GM19043 (cell line): ENCODE data around the gene KAT7.
"Not testable (repeated sequence)": the region's sequence is repeated elsewhere in the genome, so short reads cannot be mapped to it uniquely, and the experiment has no call there.

Source experiments
- ATAC-seq: cut with Tn5 transposase; IDR thresholded peaks from one replicate; pipeline ENCODE4 v1.9.1; 2021; ENCODE audit warnings: low read depth; ENCODE audit not compliant: unreplicated experiment

KAT7 gene

GRCh38 chr17:49798182-49798581 lies 9.7 kb downstream of the KAT7 start:
- ATAC-seq, result no peak

- ATAC-seq, result no peak
Measured at GRCh38 chr17:49798738-49799137, 10.3 kb downstream of the KAT7 start.

DNA sequence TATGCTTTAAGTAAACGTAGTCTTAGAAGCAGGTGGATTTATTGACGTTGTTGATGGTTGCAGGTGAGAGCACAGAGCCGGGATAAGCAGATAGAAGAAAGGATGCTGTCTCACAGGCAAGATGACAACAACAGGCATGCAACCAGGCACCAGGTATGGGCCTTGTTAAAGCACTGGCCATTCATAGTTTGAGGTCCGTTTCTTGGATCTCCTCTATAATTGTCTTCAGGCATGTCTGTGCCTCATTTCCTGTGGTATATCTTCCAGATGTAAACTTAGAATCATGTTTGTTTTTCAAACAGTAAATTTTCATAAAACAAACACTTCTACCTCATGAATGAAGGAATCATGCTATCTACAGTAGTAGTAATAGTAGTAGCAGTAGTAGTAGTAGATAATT lies 20.6 kb downstream of the KAT7 start:
- ATAC-seq, result no peak

GRCh38 chr17:49814781-49815529 lies 26.5 kb downstream of the KAT7 start:
- no peak for ATAC-seq

DNA sequence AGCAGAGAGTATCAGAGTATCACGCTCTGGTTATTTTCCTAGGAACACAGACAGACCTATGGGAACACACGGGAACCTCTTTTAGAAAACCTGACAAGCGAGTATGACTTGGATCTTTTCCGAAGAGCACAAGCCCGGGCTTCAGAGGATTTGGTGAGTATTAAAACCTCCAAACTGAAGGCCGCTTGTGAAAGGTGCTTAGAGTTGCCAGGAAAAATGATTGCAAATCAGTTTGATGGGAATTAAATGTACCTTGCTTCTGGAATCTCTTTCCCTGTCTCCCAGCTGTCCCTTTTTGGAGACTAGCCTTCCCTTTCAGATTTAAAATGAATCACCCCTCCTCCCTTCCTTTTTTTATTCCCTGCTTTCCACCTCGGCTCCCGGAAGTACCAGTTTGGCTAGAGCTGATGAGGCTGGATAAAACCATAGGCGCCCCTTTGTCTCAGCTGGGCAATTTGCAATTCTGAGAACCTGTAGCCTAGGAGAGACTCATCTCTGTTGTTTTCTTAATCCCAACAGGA lies 27.3 kb downstream of the KAT7 start:
- no peak for ATAC-seq

- no peak for ATAC-seq
Measured at GRCh38 chr17:49817993-49818392, 29.5 kb downstream of the KAT7 start.

DNA sequence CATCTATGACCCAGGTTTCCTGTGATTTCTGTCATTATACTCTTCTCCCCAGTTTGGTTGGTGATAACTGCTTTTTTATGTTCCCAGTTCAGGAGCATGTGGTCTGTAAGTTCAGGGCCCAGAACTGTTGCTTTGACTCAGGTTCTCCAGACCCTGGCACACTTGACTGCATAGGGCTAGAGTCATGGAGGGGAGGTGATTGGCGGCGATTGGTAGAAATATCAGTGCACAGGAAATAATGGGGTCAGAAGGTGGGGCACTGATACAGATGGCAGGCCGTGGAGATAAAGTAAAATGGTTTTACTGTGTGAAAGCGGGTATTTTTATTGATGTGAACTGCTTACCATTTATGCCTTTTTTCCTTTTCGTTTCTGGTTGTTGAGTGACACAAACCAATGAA lies 30.7 kb downstream of the KAT7 start:
- ATAC-seq, result no peak

GRCh38 chr17:49819651-49820050 lies 31.2 kb downstream of the KAT7 start:
- ATAC-seq, result no peak

GRCh38 chr17:49820773-49821172 lies 32.3 kb downstream of the KAT7 start:
- no peak for ATAC-seq

- no peak for ATAC-seq
Measured at GRCh38 chr17:49821466-49821865, 33.0 kb downstream of the KAT7 start.

DNA sequence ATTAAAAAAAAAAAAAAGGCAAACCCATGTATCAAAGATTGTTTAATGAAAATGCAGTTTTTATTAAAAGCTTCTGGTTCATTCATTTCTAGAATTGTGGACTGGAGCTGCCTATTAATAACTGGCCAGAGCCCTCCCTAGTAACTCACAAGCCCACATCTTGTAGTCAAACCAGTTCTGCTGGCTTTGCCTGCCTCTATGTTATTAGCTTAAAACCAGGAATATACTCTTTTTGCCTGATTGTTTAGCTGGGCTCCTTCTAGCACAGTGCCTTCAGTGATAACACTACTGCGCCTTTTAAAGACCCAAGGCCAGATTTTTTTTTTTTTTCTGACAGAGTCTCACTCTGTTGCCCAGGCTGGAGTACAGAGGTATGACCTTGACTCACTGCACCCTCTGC lies 33.4 kb downstream of the KAT7 start:
- ATAC-seq, result no peak

DNA sequence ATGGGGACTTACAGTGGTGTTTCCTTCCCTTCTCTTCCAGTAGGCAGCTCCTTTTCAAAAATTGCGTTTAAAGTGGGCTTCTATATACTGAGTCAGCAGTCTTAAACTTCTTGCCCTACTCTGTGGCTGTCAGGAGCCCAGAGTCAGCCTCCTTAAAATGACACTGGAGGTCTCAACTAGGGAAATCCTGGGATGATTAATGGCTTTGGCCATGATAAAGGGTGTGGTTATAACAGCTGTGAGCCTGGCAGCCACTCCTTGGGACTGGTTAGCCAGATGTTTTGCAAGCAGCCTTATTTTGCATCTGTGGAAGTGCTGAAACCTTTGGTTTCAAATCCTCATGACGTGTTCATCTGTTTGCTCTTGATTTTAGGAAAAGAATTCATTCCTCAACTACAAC lies 34.3 kb downstream of the KAT7 start:
- ATAC-seq, result no peak

GRCh38 chr17:49823614-49824013 lies 35.1 kb downstream of the KAT7 start:
- ATAC-seq, result no peak

DNA sequence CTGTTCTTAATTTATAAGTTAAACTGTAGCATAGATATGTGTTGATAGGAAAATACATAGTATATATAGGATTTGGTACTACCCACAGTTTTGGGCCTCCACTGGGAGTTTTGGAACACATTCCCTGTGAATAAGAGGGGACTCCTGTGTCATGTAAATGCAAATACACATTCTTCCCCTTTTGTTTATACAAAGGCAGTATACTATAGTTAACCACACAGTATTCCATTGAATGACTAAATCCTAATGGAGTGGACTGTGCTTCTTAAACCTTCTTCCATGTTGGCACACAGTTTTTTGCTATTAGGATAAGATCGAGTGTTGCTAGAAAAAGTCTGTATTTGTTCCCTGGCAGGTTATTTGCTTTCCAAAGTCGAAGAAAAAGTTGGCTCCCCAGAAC lies 37.2 kb downstream of the KAT7 start:
- ATAC-seq, result no peak

DNA sequence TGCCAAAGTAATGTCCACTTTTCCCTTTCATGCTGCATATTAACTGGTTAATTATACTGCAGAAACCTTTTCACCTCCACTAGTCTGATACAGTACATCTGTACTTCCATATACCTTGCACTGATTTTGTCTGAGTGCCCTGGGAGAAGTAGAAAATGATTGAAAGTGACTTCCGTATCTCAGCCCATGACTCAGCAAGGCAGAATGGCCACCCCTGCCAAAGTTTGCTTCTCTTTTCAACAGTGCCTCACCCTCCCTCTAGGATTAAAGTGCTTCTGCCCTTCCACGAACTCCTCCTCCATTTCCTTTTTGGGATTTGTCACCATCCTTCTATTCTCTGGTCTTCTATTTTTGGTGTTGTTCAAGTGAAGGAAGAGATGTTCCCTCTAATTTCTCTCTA lies 39.8 kb downstream of the KAT7 start:
- ATAC-seq, result not testable (repeated sequence)

DNA sequence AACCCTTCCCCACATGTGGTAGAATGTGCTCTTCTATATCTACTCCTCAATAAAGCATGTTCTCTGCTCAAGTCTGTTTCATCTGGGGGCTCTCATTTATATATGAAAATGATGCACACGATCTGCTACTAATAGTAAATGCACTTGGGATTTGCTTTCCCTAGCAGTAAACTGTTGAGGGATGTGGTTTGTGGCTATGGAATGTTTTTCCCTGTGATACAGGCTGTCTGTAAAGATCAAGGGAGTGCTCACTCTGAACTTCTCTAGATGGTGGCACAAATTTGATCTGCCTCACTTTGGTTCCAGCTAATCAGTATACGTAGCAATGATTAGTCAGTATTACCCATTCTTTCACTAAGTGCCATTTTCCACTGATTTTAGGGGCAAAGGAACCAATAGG lies 40.5 kb downstream of the KAT7 start:
- ATAC-seq, result no peak

DNA sequence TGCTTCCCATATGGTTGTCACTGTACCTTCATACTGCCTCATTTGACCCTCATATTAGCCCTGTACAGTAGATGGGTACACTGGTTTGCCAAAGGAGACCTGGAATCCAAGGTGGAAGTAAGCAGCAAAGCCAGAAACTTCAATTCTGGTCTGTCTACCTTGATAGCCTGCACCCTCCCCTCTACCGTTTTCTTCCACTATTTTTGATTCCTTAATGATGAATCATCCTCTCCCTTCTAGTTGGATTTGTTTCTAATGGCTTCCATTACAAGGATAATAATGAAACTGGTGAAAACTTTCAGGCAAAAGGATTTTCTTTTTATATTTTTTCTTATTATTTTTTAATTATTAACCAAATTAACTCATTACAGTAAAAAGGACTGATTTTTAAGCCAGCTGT lies 42.1 kb downstream of the KAT7 start:
- ATAC-seq, result no peak

GRCh38 chr17:49832840-49833599 lies 44.5 kb downstream of the KAT7 start:
- no peak for ATAC-seq

GRCh38 chr17:49834118-49834743 lies 45.8 kb downstream of the KAT7 start:
- no peak for ATAC-seq

DNA sequence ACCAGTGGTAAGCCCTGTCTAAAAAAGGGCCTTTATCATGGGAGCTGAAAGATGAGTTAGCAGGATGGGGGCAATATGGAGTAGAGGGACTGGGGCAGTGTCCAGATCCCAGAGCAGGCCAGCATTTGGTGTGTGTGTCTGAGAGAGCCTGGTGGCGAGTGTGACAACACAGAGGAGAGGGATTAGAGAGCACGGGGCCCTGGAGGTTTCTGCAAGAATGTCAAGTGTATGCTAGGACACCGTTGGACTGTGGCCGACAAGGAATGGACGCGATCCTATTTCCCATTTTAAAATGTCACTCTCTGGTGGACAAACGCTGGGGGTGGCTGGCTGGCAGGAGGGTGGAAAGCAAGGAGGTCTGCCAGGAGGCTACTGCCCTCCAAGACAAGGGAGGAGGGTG lies 47.0 kb downstream of the KAT7 start:
- no peak for ATAC-seq
